ENCODE results near the gene SKIC8.
A peak's percentile ranks its signal among the peaks of the same experiment; 100 is the strongest.

SKIC8 gene

DNA sequence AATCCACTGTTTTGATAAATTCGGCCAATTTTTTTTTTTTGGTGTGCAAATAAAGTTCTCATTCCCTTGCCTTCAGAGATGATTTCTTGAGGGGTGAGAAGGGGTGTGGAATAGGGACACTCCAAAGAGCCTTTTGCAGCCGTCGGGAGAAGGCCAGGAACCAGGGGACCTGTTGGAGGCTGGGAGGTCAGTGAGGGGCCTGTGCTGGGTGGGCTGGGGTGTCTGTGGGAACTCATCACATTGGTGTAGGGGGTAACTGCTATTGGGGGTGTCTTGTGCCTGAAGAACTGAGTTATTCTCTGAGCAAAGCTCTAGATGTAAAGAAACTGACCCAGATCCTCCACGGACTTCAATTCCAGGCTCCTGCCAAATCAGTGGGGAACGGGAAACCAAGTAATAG is 13.5 kb upstream of the SKIC8 start:
- no peaks in the 10 kb centered on the region for H3K4me1 Mint-ChIP-seq
- H3K4me3 Mint-ChIP-seq, result no peak overlapping the region
- H3K9me3 Mint-ChIP-seq, result no peaks in the 10 kb centered on the region
- H3K27ac Mint-ChIP-seq, result no peak overlapping the region
- ATAC-seq, result no peak
- no peaks in the 10 kb centered on the region for H3K36me3 Mint-ChIP-seq
- DNase-seq (ENCODE audit: low spot score in 2 of 2), result no peak

GRCh38 chr15:78312536-78312935 is 13.1 kb upstream of the SKIC8 start:
- no peak for DNase-seq (ENCODE audit: low spot score in 2 of 2)
- Mint-ChIP-seq H3K9me3 (no peaks in the 10 kb centered on the region), H3K36me3 (no peaks in the 10 kb centered on the region), H3K4me3 (no peak overlapping the region), H3K4me1 (no peaks in the 10 kb centered on the region), H3K27ac (no peak overlapping the region)
- ATAC-seq, result no peak

GRCh38 chr15:78311292-78311691 is 11.9 kb upstream of the SKIC8 start:
- Mint-ChIP-seq H3K9me3 (no peaks in the 10 kb centered on the region), H3K27ac (no peak overlapping the region), H3K36me3 (no peaks in the 10 kb centered on the region), H3K4me3 (no peak overlapping the region), H3K4me1 (no peaks in the 10 kb centered on the region)
- no peak for DNase-seq (ENCODE audit: low spot score in 2 of 2)
- ATAC-seq, result no peak

DNA sequence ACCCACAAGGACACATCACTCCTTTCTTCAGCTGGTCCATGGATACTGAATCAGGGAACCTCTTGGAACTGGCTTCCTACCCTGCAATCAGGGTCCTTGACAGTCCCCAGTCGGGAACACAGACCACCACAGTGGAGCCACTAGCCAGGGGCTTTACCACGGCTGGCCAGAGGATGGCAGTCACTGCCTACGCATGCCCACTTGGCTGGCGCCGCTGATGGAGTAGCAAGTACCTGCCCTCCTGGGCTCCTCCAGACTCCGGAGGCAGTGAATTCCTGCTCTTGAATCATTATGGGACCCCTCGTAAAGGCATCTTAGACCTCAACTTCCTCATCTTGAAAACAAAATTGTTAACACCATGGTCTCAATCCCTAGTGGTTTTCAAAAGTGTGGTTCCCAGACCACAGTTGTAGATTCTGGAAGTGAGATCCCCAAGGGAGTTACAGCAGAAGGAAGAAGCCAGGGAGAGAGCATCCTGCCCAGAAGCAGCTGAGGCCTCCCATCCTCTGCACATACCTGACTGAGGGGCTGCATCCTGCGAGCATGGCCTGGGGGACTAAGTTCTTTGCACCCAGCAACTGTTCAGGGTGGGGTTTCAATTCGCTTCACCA is 9.1 kb upstream of the SKIC8 start:
- DNase-seq (ENCODE audit: low spot score in 2 of 2), result peak; percentile 33 to 80
- no peaks in the 10 kb centered on the region for H3K9me3 Mint-ChIP-seq

DNA sequence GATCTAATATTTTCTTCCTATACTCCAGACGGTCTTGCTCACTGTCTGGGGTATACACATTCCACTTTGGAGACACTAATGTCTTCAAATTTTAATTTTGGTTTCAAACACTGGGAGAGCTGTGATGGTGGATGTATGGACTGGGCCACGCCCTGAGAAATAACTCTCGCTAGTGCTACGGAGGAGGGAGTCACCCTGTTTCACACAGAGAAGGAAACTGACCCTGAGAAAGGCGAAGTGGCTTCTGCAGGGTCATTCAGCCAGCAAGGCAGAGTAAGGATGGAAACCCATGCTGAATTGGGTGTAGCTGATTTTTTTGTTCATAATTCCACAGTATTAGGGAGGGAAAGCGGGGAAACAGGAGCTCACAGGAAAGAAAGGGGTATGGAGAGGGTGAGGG is 8.6 kb upstream of the SKIC8 start:
- DNase-seq (ENCODE audit: low spot score in 2 of 2) (no peak), ATAC-seq (no peak)
- Mint-ChIP-seq H3K36me3 (no peaks in the 10 kb centered on the region), H3K4me1 (peaks cover under 1% of the 10 kb centered on the region), H3K9me3 (no peaks in the 10 kb centered on the region), H3K4me3 (no peak overlapping the region), H3K27ac (no peak overlapping the region)

More for the DNA sequence above, 9.1 kb upstream of the SKIC8 start:
- no peak overlapping the region for H3K4me3 Mint-ChIP-seq
- no peaks in the 10 kb centered on the region for H3K36me3 Mint-ChIP-seq
- H3K27ac Mint-ChIP-seq, result no peak overlapping the region
- peak; percentile 81 for ATAC-seq
- no peaks in the 10 kb centered on the region for H3K4me1 Mint-ChIP-seq

DNA sequence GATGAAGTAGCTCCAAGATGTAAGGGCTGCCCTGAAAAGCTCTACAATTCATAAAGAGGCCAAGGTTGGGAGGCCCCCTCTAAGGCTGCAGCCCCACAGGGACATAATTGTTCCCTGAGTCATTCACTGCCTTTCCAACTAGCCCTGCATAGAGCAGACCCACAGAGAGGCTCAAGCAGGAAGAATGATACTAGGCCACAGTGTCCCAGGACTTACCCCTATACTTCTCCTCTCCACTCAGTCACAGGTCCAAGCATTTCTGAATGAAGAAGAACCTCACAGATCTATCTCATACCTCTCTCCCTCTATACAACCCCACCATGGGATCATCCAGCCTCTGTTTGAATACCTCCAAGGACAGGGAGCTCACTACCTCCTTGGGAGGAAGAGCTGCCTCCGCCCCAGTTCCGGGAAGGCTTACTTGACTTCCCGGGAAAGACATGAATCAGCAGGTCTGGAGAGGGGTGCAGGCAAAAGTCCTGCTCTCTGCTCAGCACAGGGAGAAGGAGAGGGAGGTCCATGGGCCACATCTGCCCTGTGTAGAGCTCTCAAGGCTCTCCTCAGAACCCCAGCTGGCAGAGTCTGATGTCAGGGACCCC is 6.9 kb upstream of the SKIC8 start:
- Mint-ChIP-seq H3K4me1 (peaks cover 9% of the 10 kb centered on the region), H3K9me3 (no peaks in the 10 kb centered on the region), H3K27ac (no peak overlapping the region), H3K4me3 (no peak overlapping the region), H3K36me3 (no peaks in the 10 kb centered on the region)
- ATAC-seq (no peak), DNase-seq (ENCODE audit: low spot score in 2 of 2) (no peak)

GRCh38 chr15:78304216-78305066 is 5.0 kb upstream of the SKIC8 start:
- peaks cover 3% of the 10 kb centered on the region for H3K36me3 Mint-ChIP-seq
- no peak for DNase-seq (ENCODE audit: low spot score in 2 of 2)
- peaks cover 12% of the 10 kb centered on the region for H3K4me1 Mint-ChIP-seq
- no peak overlapping the region for H3K4me3 Mint-ChIP-seq
- no peak for ATAC-seq
- no peaks in the 10 kb centered on the region for H3K9me3 Mint-ChIP-seq
- H3K27ac Mint-ChIP-seq, result no peak overlapping the region

DNA sequence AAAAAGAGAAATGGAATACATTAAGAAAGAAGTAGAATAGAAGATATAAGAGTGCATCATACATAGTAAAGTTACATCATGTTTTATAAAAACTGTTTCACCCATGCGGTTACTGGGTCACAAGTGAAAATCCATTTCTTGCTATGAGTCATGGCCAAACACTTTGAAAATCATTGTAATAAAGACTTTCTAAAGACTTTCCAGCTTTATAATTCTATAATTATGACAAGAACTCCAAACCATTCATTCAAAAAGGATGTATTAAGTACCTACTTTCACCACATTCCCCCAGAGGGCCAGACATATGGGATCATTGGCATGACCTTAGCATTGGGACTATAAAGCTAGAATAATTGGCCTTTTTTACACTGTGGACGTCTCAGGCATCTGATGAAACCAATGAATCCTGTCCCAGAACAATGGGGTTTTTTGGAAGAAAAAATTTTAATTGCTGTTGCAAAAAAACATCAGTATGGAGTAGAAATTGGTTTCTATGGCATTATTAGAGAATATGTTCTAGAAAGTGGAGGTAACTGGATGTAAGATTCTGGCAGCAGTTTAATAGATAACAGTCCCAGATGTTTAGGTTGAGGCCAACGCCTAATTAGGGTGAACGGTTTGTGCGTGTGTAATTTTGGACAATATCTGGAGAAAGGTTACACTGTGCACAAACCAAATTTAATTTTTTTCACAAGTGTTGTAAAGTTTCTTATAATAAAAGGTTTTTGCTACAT is 3.3 kb upstream of the SKIC8 start:
- Mint-ChIP-seq H3K4me1 (peaks cover 25% of the 10 kb centered on the region), H3K36me3 (peaks cover 7% of the 10 kb centered on the region), H3K9me3 (no peaks in the 10 kb centered on the region), H3K4me3 (no peak overlapping the region), H3K27ac (peak overlapping the region; percentile 40)
- no peak for DNase-seq (ENCODE audit: low spot score in 2 of 2)
- ATAC-seq, result peak; percentile 50

- no peak overlapping the region for H3K4me3 Mint-ChIP-seq
- no peak for ATAC-seq
- no peak for DNase-seq (ENCODE audit: low spot score in 2 of 2)
- H3K27ac Mint-ChIP-seq, result peak overlapping the region; percentile 64
- peaks cover 25% of the 10 kb centered on the region for H3K4me1 Mint-ChIP-seq
- no peaks in the 10 kb centered on the region for H3K9me3 Mint-ChIP-seq
- peaks cover 7% of the 10 kb centered on the region for H3K36me3 Mint-ChIP-seq
Observed at GRCh38 chr15:78301828-78302227, 2.4 kb upstream of the SKIC8 start.

- H3K4me3 Mint-ChIP-seq, result no peak overlapping the region
- DNase-seq (ENCODE audit: low spot score in 2 of 2) (no peak), ATAC-seq (no peak)
- H3K36me3 Mint-ChIP-seq, result peaks cover 7% of the 10 kb centered on the region
- H3K4me1 Mint-ChIP-seq, result peaks cover 25% of the 10 kb centered on the region
- H3K27ac Mint-ChIP-seq, result peak overlapping the region; percentile 64
- no peaks in the 10 kb centered on the region for H3K9me3 Mint-ChIP-seq
Observed at GRCh38 chr15:78301326-78301725, 1.9 kb upstream of the SKIC8 start.

- DNase-seq (ENCODE audit: low spot score in 2 of 2) (no peak), ATAC-seq (no peak)
- H3K4me3 Mint-ChIP-seq, result no peak overlapping the region
- H3K36me3 Mint-ChIP-seq, result peaks cover 69% of the 10 kb centered on the region
- no peaks in the 10 kb centered on the region for H3K4me1 Mint-ChIP-seq
- no peak overlapping the region for H3K27ac Mint-ChIP-seq
- no peaks in the 10 kb centered on the region for H3K9me3 Mint-ChIP-seq
Observed at GRCh38 chr15:78292219-78292618, 7.2 kb downstream of the SKIC8 start.

DNA sequence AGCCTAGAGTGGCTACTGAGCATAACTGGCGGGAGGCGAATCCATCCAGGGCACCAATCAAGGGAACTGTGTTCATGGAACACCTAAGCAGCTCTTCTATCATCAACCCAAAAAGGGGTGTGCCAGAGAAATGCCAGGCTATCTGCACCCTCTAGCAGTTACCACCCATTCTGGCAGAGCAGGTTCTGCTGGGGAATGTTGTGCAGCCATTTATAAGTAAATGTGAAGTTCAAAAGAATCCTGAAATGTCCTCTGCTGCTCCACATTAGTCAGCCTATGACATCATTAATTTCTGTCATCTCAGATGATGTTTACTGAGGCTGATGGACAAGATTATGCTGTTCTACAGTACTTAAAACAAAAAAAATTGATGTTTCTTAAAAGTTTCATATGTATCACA is 7.7 kb downstream of the SKIC8 start:
- ATAC-seq (no peak), DNase-seq (ENCODE audit: low spot score in 2 of 2) (no peak)
- Mint-ChIP-seq H3K4me1 (no peaks in the 10 kb centered on the region), H3K9me3 (no peaks in the 10 kb centered on the region), H3K27ac (no peak overlapping the region), H3K36me3 (peaks cover 73% of the 10 kb centered on the region), H3K4me3 (no peak overlapping the region)

DNA sequence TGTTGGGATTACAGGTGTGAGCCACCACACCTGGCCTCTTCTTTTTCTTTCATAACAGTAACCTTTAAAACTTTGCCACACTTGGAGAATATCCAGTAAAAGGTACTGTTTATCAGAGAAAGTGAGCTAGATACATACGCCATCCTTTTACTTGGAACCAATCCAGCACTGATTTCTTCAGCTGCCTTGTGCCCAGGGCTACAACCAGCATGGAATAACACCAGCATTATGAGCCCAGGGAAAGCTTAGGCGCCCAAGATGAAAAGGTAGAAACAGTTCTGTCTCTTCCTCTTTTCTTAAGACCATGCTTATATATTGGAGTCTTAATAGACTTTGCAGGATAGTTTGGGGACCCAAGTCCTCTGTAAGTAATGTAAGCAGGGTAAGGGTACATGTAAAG is 8.4 kb downstream of the SKIC8 start:
- Mint-ChIP-seq H3K4me1 (no peaks in the 10 kb centered on the region), H3K27ac (peak overlapping the region; percentile 20), H3K4me3 (no peak overlapping the region), H3K36me3 (peaks cover 80% of the 10 kb centered on the region), H3K9me3 (no peaks in the 10 kb centered on the region)
- ATAC-seq (no peak), DNase-seq (ENCODE audit: low spot score in 2 of 2) (no peak)

DNA sequence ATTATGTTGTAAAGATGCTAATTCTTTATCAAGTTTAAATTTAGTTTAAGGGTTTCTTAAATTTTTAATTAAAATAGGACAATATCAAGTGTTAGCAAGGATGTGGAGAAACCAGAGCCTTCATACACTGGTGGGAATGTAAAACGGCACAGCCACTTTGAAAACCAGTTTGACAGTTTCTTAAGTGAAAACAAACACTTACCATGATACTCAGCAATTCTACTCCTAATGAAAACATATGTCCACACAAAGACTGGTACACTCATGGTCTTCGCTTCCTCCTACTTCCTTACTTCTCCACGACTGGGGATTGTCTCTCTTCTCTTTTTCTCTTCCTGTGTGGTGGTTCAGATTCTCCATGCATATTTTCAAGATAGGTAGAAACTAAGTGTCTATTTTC is 9.2 kb downstream of the SKIC8 start:
- Mint-ChIP-seq H3K27ac (peak overlapping the region; percentile 70), H3K9me3 (no peaks in the 10 kb centered on the region), H3K4me3 (no peak overlapping the region), H3K4me1 (no peaks in the 10 kb centered on the region), H3K36me3 (peaks cover 85% of the 10 kb centered on the region)
- no peak for DNase-seq (ENCODE audit: low spot score in 2 of 2)
- no peak for ATAC-seq

DNA sequence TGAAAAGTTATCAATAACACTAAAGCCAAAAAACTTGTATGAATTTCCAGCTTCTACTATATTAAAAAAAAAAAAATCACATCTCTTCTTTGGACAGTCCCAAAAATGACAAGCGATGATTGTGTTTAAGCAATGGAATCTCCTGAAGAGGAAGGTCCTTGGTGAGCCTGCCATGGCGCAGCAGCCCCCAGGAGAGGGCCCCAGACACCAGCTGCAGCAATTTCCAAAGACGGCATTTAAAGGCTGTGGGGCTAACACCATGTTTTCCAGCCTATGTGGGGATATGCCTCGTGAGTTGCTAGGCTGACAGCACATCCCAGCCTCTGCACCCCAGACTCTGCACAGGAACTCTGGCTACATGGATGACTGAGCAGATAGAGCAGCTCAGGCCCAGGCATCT is 14.7 kb downstream of the SKIC8 start:
- DNase-seq (ENCODE audit: low spot score in 2 of 2), result no peak

More for the DNA sequence above, 14.7 kb downstream of the SKIC8 start:
- H3K9me3 Mint-ChIP-seq, result no peaks in the 10 kb centered on the region
- ATAC-seq, result no peak
- no peak overlapping the region for H3K4me3 Mint-ChIP-seq
- H3K27ac Mint-ChIP-seq, result no peak overlapping the region
- H3K4me1 Mint-ChIP-seq, result no peaks in the 10 kb centered on the region
- peaks cover 95% of the 10 kb centered on the region for H3K36me3 Mint-ChIP-seq

Data from stimulated activated effector memory CD8-positive, alpha-beta T cell treated with anti-CD3 and anti-CD28 coated beads, Interleukin-12 subunit alpha, Interleukin-12 subunit beta, amount 100 ng/mL, for 72 hours (primary cell).